Astrocyte (in vitro differentiated cells and primary cell): Measurements from ENCODE around the gene POC1B. TPM values are rescaled to one million over a fixed set of nuclear protein-coding genes. Genes with fewer than 3 reads are reported as not detected.
A peak's percentile ranks its signal among the peaks of the same experiment; 100 is the strongest.

ENCODE experiments used
- DNase-seq: peaks from one replicate; pipeline ENCODE4 v3.0.0-alpha.2; 2010; ENCODE audit warnings: low read depth
- FAIRE-seq: peaks from 2 replicates; lab custom pipeline; 2011; peaks lifted over from hg19 to GRCh38; lab: Jason Lieb, UNC
- H2AFZ ChIP-seq: 2 replicates; pipeline ENCODE4 v1.6.0; 2012; ENCODE audit warnings: low read depth, low read length, inconsistent platforms
- H3K27ac ChIP-seq: 2 replicates; pipeline ENCODE4 v1.5.1; 2011; ENCODE audit warnings: low read depth, low read length, inconsistent platforms
- H3K27me3 ChIP-seq: 2 replicates; pipeline ENCODE4 v1.6.0; 2011; ENCODE audit warnings: low read length, inconsistent platforms; ENCODE audit not compliant: insufficient read depth
- H3K36me3 ChIP-seq: 2 replicates; pipeline ENCODE4 v1.5.1; 2011; ENCODE audit warnings: low read length, inconsistent platforms; ENCODE audit not compliant: insufficient read depth
- H3K4me1 ChIP-seq: 2 replicates; pipeline ENCODE4 v1.5.1; 2011; ENCODE audit warnings: low read length, inconsistent platforms; ENCODE audit not compliant: insufficient read depth
- H3K4me2 ChIP-seq: 2 replicates; pipeline ENCODE4 v1.6.0; 2012; ENCODE audit warnings: low read length, inconsistent platforms
- H3K4me3 ChIP-seq: 2 replicates; pipeline ENCODE4 v1.5.1; 2011; ENCODE audit warnings: low read depth, mild to moderate bottlenecking, low read length, inconsistent platforms; ENCODE audit not compliant: insufficient read depth
- H3K79me2 ChIP-seq: 2 replicates; pipeline ENCODE4 v1.6.0; 2012; ENCODE audit warnings: mild to moderate bottlenecking, low read length, inconsistent platforms; ENCODE audit not compliant: insufficient read depth
- H3K9ac ChIP-seq: 2 replicates; pipeline ENCODE4 v1.6.0; 2012; ENCODE audit warnings: mild to moderate bottlenecking, low read length, inconsistent platforms
- H3K9me3 ChIP-seq: 2 replicates; pipeline ENCODE4 v1.5.1; 2012; ENCODE audit warnings: low read depth, mild to moderate bottlenecking, low read length, inconsistent platforms; ENCODE audit not compliant: insufficient read depth
- H4K20me1 ChIP-seq: 2 replicates; pipeline ENCODE4 v1.6.0; 2012; ENCODE audit warnings: low read length, inconsistent platforms; ENCODE audit not compliant: insufficient read depth
- H3K27ac Mint-ChIP-seq: one replicate; pipeline ENCODE4 v1.8.0; 2021; ENCODE audit warnings: mild to moderate bottlenecking, mixed read lengths; ENCODE audit not compliant: unreplicated experiment
- H3K27me3 Mint-ChIP-seq: one replicate; pipeline ENCODE4 v1.8.0; 2021; ENCODE audit warnings: low read depth, mixed read lengths; ENCODE audit not compliant: unreplicated experiment
- H3K36me3 Mint-ChIP-seq: one replicate; pipeline ENCODE4 v1.8.0; 2021; ENCODE audit warnings: low read depth, mixed read lengths; ENCODE audit not compliant: unreplicated experiment
- H3K4me1 Mint-ChIP-seq: one replicate; pipeline ENCODE4 v1.8.0; 2021; ENCODE audit warnings: low read depth, mixed read lengths; ENCODE audit not compliant: unreplicated experiment
- H3K4me3 Mint-ChIP-seq: one replicate; pipeline ENCODE4 v1.8.0; 2021; ENCODE audit warnings: mild to moderate bottlenecking, moderate library complexity, mixed read lengths; ENCODE audit not compliant: unreplicated experiment
- H3K9me3 Mint-ChIP-seq: one replicate; pipeline ENCODE4 v1.8.0; 2021; ENCODE audit warnings: mild to moderate bottlenecking, mixed read lengths; ENCODE audit not compliant: unreplicated experiment
- EZH2 ChIP-seq: IDR thresholded peaks from 2 replicates; pipeline ENCODE4 v1.6.1; 2012; ENCODE audit warnings: mild to moderate bottlenecking, low read length, inconsistent platforms; ENCODE audit not compliant: insufficient read depth
- total RNA-seq: library from RNA; stranded (reverse); gene quantifications from 2 replicates; pipeline ENCODE4 v1.2.1, GENCODE V29; 2021
- TF ChIP-seq, protein P1 (sequence below): IDR thresholded peaks from 2 replicates; pipeline ENCODE4 v1.5.1; 2011; ENCODE audit warnings: low read depth, mild to moderate bottlenecking, inconsistent platforms, low read length, moderate library complexity; ENCODE audit not compliant: insufficient read depth

Gene POC1B
- total RNA-seq, 1 donor from 2014 or later = 10.6 TPM

DNA sequence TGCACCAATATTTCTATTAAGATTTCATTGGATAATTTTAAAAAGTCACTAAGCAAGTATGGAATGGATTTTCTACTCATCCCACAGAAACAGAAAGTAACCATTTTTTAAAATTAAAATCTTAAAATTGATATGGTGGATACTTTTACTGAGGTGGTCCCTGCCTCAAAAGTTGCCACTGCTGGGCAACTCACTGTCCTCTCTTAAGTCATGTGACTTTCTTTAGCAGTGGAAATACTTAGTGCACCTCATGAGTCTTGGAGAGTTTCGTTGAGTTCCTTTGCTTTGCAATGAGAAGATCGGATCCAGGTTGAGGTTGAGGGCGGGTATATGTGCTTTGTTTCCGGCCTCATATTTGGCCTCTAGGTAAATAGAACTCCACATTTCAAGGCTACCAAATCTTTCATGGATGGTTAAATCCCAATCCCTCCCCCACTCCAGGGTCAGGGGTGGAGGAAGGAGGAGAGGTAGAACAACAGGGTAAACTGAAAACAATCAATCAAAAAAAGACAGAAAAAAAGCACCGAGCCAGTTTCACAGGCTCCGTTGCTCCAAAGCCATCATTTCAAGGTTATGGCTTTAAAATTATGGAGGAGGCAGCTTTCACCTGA lies 134.0 kb downstream of the POC1B start:
- Mint-ChIP-seq H3K27me3 (no peaks in the 10 kb centered on the region), H3K36me3 (peaks cover 3% of the 10 kb centered on the region), H3K4me1 (peaks cover 22% of the 10 kb centered on the region), H3K9me3 (no peaks in the 10 kb centered on the region), H3K27ac (no peak overlapping the region), H3K4me3 (no peak overlapping the region)
- H3K9me3 ChIP-seq = no peaks in the 10 kb centered on the region
- no peak overlapping the region for H3K4me3 ChIP-seq
- no peak overlapping the region for H2AFZ ChIP-seq
- no peaks in the 10 kb centered on the region for H3K27me3 ChIP-seq
- FAIRE-seq = no peak
- H3K4me1 ChIP-seq = peaks cover 14% of the 10 kb centered on the region
- no peaks in the 10 kb centered on the region for H3K79me2 ChIP-seq
- no peaks in the 10 kb centered on the region for H3K36me3 ChIP-seq
- no peak overlapping the region for H3K27ac ChIP-seq
- H3K9ac ChIP-seq = no peak overlapping the region
- TF ChIP-seq, protein P1, sequence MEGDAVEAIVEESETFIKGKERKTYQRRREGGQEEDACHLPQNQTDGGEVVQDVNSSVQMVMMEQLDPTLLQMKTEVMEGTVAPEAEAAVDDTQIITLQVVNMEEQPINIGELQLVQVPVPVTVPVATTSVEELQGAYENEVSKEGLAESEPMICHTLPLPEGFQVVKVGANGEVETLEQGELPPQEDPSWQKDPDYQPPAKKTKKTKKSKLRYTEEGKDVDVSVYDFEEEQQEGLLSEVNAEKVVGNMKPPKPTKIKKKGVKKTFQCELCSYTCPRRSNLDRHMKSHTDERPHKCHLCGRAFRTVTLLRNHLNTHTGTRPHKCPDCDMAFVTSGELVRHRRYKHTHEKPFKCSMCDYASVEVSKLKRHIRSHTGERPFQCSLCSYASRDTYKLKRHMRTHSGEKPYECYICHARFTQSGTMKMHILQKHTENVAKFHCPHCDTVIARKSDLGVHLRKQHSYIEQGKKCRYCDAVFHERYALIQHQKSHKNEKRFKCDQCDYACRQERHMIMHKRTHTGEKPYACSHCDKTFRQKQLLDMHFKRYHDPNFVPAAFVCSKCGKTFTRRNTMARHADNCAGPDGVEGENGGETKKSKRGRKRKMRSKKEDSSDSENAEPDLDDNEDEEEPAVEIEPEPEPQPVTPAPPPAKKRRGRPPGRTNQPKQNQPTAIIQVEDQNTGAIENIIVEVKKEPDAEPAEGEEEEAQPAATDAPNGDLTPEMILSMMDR = no peak
- no peak for TF ChIP-seq EZH2
- DNase-seq = no peak
- H4K20me1 ChIP-seq = no peaks in the 10 kb centered on the region
- H3K4me2 ChIP-seq = no peak overlapping the region

DNA sequence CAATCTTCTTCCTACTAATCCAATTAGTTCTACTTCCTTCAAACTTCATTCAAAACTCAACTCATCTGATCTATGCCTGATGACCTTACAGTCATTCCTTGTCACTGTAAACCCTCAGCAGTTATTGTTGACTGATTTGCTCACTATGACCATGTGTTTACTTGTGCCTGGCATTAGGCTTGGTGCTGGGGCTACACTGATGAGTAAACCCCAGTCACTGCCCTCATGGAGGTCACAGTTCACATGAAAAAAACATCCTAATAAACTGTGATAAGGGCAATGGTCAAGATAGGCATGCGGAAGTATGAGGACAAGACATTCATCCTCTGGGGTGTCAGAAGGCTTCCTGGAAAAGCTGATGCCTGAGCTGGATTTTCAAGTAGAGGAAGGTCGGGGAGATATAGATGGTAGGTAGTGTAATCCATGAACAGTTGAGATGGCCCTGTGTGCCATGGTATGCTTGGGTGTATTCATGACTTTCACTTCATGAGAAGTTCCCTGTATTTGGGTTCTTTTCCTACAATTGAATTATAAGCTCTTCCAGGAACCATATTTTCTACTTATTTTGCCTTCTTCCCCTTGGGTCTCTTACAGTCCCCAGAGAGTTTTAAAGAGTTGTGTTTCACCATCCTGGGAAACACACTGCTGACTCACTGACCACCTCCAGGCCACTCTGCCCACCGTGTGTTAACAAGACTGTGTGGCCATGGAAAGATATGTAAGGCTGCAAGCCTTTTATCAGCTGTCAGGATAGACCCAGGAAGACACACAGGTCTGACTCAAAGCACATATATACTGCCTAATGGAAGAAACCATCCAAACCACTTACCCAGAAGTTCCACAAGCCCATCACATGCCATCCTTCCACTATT lies 134.8 kb downstream of the POC1B start:
- DNase-seq = peak; percentile 85
- no peaks in the 10 kb centered on the region for H4K20me1 ChIP-seq
- H3K4me1 ChIP-seq = peaks cover 14% of the 10 kb centered on the region
- H3K27ac Mint-ChIP-seq = peak overlapping the region; percentile 68
- FAIRE-seq = peak; percentile 37
- H3K79me2 ChIP-seq = no peaks in the 10 kb centered on the region
- H3K9me3 ChIP-seq = no peaks in the 10 kb centered on the region
- H3K27ac ChIP-seq = peak overlapping the region; percentile 8
- no peak overlapping the region for H3K4me3 Mint-ChIP-seq
- TF ChIP-seq, protein P1 = no peak
- no peak for TF ChIP-seq EZH2
- H3K36me3 ChIP-seq = no peaks in the 10 kb centered on the region
- no peaks in the 10 kb centered on the region for H3K9me3 Mint-ChIP-seq
- H3K4me3 ChIP-seq = no peak overlapping the region
- no peak overlapping the region for H2AFZ ChIP-seq
- H3K36me3 Mint-ChIP-seq = no peaks in the 10 kb centered on the region
- H3K27me3 Mint-ChIP-seq = no peaks in the 10 kb centered on the region
- H3K4me2 ChIP-seq = no peak overlapping the region
- no peaks in the 10 kb centered on the region for H3K27me3 ChIP-seq
- H3K9ac ChIP-seq = no peak overlapping the region
- H3K4me1 Mint-ChIP-seq = peaks cover 22% of the 10 kb centered on the region
